GM19395 (cell line): ENCODE measurements around the gene C3AR1.

Source experiments
- ATAC-seq: cut with Tn5 transposase; IDR thresholded peaks from one replicate; pipeline ENCODE4 v1.9.1; 2021; ENCODE audit warnings: mild to moderate bottlenecking, moderate library complexity; ENCODE audit not compliant: unreplicated experiment

The C3AR1 gene

GRCh38 chr12:8058506-8058905 lies 7.7 kb downstream of the C3AR1 start:
- ATAC-seq, result no peak

- ATAC-seq, result no peak
These were observed 8.3 kb downstream of the C3AR1 start for GRCh38 chr12:8057839-8058238.

GRCh38 chr12:8057306-8057705 lies 8.9 kb downstream of the C3AR1 start:
- no peak for ATAC-seq

- no peak for ATAC-seq
These were observed 11.3 kb downstream of the C3AR1 start for GRCh38 chr12:8054816-8055215.

- no peak for ATAC-seq
These were observed 13.5 kb downstream of the C3AR1 start for GRCh38 chr12:8052679-8053078.

GRCh38 chr12:8050600-8051250 lies 15.4 kb downstream of the C3AR1 start:
- ATAC-seq, result no peak

GRCh38 chr12:8048906-8049305 lies 17.3 kb downstream of the C3AR1 start:
- no peak for ATAC-seq

GRCh38 chr12:8047842-8048241 lies 18.3 kb downstream of the C3AR1 start:
- no peak for ATAC-seq

- ATAC-seq, result no peak
These were observed 19.9 kb downstream of the C3AR1 start for GRCh38 chr12:8045952-8046944.

GRCh38 chr12:8040791-8041190 lies 25.4 kb downstream of the C3AR1 start:
- ATAC-seq, result no peak

GRCh38 chr12:8038659-8039114 lies 27.5 kb downstream of the C3AR1 start:
- ATAC-seq, result no peak

GRCh38 chr12:8037947-8038346 lies 28.2 kb downstream of the C3AR1 start:
- ATAC-seq, result no peak

- ATAC-seq, result no peak
These were observed 29.0 kb downstream of the C3AR1 start for GRCh38 chr12:8037046-8037663.

GRCh38 chr12:8036346-8036745 lies 29.8 kb downstream of the C3AR1 start:
- no peak for ATAC-seq

- ATAC-seq, result no peak
These were observed 30.6 kb downstream of the C3AR1 start for GRCh38 chr12:8035440-8036010.

GRCh38 chr12:8034802-8035201 lies 31.4 kb downstream of the C3AR1 start:
- ATAC-seq, result no peak

GRCh38 chr12:8033153-8034044 lies 32.8 kb downstream of the C3AR1 start:
- ATAC-seq, result peak; percentile 32

GRCh38 chr12:8032242-8033152 lies 33.7 kb downstream of the C3AR1 start, which contains the start of gene FOXJ2:
TSS of gene FOXJ2 (plus strand) at chr12:8032716. CDS start at chr12:8039833, 7,117 bp downstream.
- ATAC-seq, result peak; percentile 69

- ATAC-seq, result no peak
These were observed 34.3 kb downstream of the C3AR1 start for GRCh38 chr12:8031872-8032241.
